Right atrium auricular region (tissue), 2 donors: ENCODE data around the gene TBC1D10B. TPM values are rescaled to one million over a fixed set of nuclear protein-coding genes. Genes with fewer than 3 reads are reported as not detected.

Experiments
- DNase-seq: peaks from one replicate; pipeline ENCODE4 v3.0.0-alpha.2; 2019; ENCODE audit warnings: low spot score
- H3K27ac ChIP-seq, 2 donors: fragments of 200-600 bp; sonication (generic); 1 replicate in 1 of 2; 2 replicates in 1 of 2; pipeline ENCODE4 v1.5.1; 2016 to 2019
- H3K27me3 ChIP-seq, 2 donors: fragments of 200-600 bp; sonication (generic); one replicate each; pipeline versions ENCODE4 v1.5.1 to v1.6.0; 2017 to 2019
- H3K36me3 ChIP-seq: fragments of 200-600 bp; sonication (generic); one replicate; pipeline ENCODE4 v1.5.1; 2016
- H3K4me1 ChIP-seq, 2 donors: fragments of 200-600 bp; sonication (generic); one replicate each; pipeline versions ENCODE4 v1.5.1 to v1.6.0; 2017 to 2019
- H3K4me3 ChIP-seq, 2 donors: fragments of 200-600 bp; sonication (generic); 1 replicate in 1 of 2; 2 replicates in 1 of 2; pipeline ENCODE4 v1.5.1; 2017 to 2019; ENCODE audit warnings: mild to moderate bottlenecking in 1 of 2, moderate library complexity in 1 of 2
- H3K9me3 ChIP-seq, 2 donors: fragments of 200-600 bp; sonication (generic); one replicate each; pipeline ENCODE4 v1.5.1; 2019
- CTCF ChIP-seq, 2 donors: fragments of 200-600 bp; sonication (generic); IDR thresholded peaks; one replicate each; pipeline ENCODE4 v1.5.1; 2019; ENCODE audit warnings: antibody characterized with exemption in 2 of 2
- total RNA-seq, 2 donors: library from RNA; depleted of rRNA; stranded (reverse); fragments of >200 nt; gene quantifications; one replicate each; pipeline ENCODE4 v1.1.0, GENCODE V29; 2016

TBC1D10B gene
- 10 to 100 TPM; 20.0 to 22.3 TPM for total RNA-seq

GRCh38 chr16:30370456-30371247 is at the start of gene TBC1D10B:
TBC1D10B (minus strand) TSS chr16:30370494; CDS start chr16:30370183, 311 bp downstream.
- H3K36me3 ChIP-seq: peaks cover 2% of the 10 kb centered on the region
- H3K27ac ChIP-seq: peak within 1 kb of the TSS; percentile 91 to 94
- peak in 1 of 2 donors; percentile 28 for TF ChIP-seq CTCF (IDR thresholded peaks at IDR 0.05)
- peak; percentile 100 for DNase-seq
- peak within 1 kb of the TSS; percentile 90 for H3K4me3 ChIP-seq
- H3K4me1 ChIP-seq: peaks cover 0 to 50% of the 10 kb centered on the region in 2 donors
- no peaks in the 10 kb centered on the region for H3K27me3 ChIP-seq
- H3K9me3 ChIP-seq: no peaks in the 10 kb centered on the region

- Histone ChIP-seq H3K36me3 (peaks cover 8% of the 10 kb centered on the region), H3K4me1 (peaks cover 0 to 11% of the 10 kb centered on the region in 2 donors), H3K9me3 (no peaks in the 10 kb centered on the region), H3K27ac (peak overlapping the region; percentile 81 to 90), H3K27me3 (no peaks in the 10 kb centered on the region), H3K4me3 (peak overlapping the region; percentile 48 to 65)
- no peak for DNase-seq
- TF ChIP-seq CTCF (IDR thresholded peaks at IDR 0.05): no peak
These were observed 48.3 kb upstream of the TBC1D10B start for GRCh38 chr16:30418350-30419181.

- peaks cover 0 to 11% of the 10 kb centered on the region in 2 donors for H3K4me1 ChIP-seq
- DNase-seq: peak; percentile 73
- peak; percentile 23 to 46 for TF ChIP-seq CTCF (IDR thresholded peaks at IDR 0.05)
- peak overlapping the region; percentile 48 to 65 for H3K4me3 ChIP-seq
- no peaks in the 10 kb centered on the region for H3K27me3 ChIP-seq
- peaks cover 2% of the 10 kb centered on the region for H3K36me3 ChIP-seq
- H3K9me3 ChIP-seq: no peaks in the 10 kb centered on the region
- peak overlapping the region; percentile 81 to 90 for H3K27ac ChIP-seq
These were observed 47.4 kb upstream of the TBC1D10B start for GRCh38 chr16:30417529-30418349.

- DNase-seq: no peak
- Histone ChIP-seq H3K27me3 (no peaks in the 10 kb centered on the region), H3K27ac (peak overlapping the region; percentile 81 to 90), H3K4me1 (peaks cover 0 to 11% of the 10 kb centered on the region in 2 donors), H3K9me3 (no peaks in the 10 kb centered on the region), H3K4me3 (peak overlapping the region; percentile 48 to 65), H3K36me3 (peaks cover 5% of the 10 kb centered on the region)
- TF ChIP-seq CTCF (IDR thresholded peaks at IDR 0.05): no peak
These were observed 46.6 kb upstream of the TBC1D10B start for GRCh38 chr16:30416624-30417528.
